Colonic mucosa (tissue), 4 donors: Measurements from ENCODE around the gene KCNS1. TPM values are rescaled to one million over a fixed set of nuclear protein-coding genes. Genes with fewer than 3 reads are reported as not detected.

Source experiments
- DNase-seq: peaks from one replicate; pipeline ENCODE4 v3.0.0-alpha.2; 2020
- H3K27ac ChIP-seq: fragments of 200-600 bp; one replicate; pipeline ENCODE4 v1.8.0; 2021
- H3K27me3 ChIP-seq: fragments of 200-600 bp; one replicate; pipeline ENCODE4 v1.8.0; 2021
- H3K36me3 ChIP-seq: fragments of 200-600 bp; one replicate; pipeline ENCODE4 v1.8.0; 2021
- H3K4me1 ChIP-seq: fragments of 200-600 bp; one replicate; pipeline ENCODE4 v1.8.0; 2021; ENCODE audit warnings: mild to moderate bottlenecking
- H3K4me3 ChIP-seq: fragments of 200-600 bp; one replicate; pipeline ENCODE4 v1.8.0; 2021
- H3K9ac ChIP-seq, 2 donors: one replicate each; pipeline ENCODE4 v1.7.0; 2013; ENCODE audit warnings: control low read depth in 2 of 2, low read depth in 2 of 2, low read length in 2 of 2
- H3K9me3 ChIP-seq: fragments of 200-600 bp; one replicate; pipeline ENCODE4 v1.8.0; 2021
- CTCF ChIP-seq: fragments of 200-600 bp; IDR thresholded peaks from one replicate; pipeline ENCODE4 v1.8.0; 2022; ENCODE audit warnings: antibody characterized with exemption, mild to moderate bottlenecking
- intact Hi-C: fragments of 100-400 bp; cut with DNase I; formaldehyde crosslinking; loops from one replicate; pipeline ENCODE4 v1.14.1; 2022
- total RNA-seq, 2 donors: library from RNA; stranded (reverse); fragmentation: NEBNext Ultra II Directional in 1 of 2; extraction: Animal tissue kit (Norgen Biotek cat#: 25700) in 1 of 2; gene quantifications; one replicate each; pipeline ENCODE4 v1.2.1, GENCODE V29; 2021
- donor health status: healthy.
- donor health status: DM: no; HTN: no; CAD: no.
- donor health status: DM: no; HTN: no; CAD: no.

Gene KCNS1
- total RNA-seq, 2 donors from 2014 or later, result 0.17 TPM; not detected in 1

- Histone ChIP-seq H3K4me3 (no peak overlapping the region), H3K27ac (no peak overlapping the region), H3K9me3 (no peaks in the 10 kb centered on the region), H3K9ac (no peak overlapping the region), H3K36me3 (no peaks in the 10 kb centered on the region), H3K27me3 (no peaks in the 10 kb centered on the region), H3K4me1 (no peaks in the 10 kb centered on the region)
- intact Hi-C loops, result loop anchor here (5.0 to 10.0 kb wide), 2 partner anchors 48 to 245 kb away; no protein-coding TSS in a partner anchor
- no peak for TF ChIP-seq CTCF
- DNase-seq, result no peak
Measured at GRCh38 chr20:45049438-45049837, 51.5 kb downstream of the KCNS1 start.

GRCh38 chr20:45047581-45048119, 53.3 kb downstream of the KCNS1 start:
- no peak for DNase-seq
- intact Hi-C loops, result loop anchor here (5.0 to 10.0 kb wide), 2 partner anchors 50 to 247 kb away; no protein-coding TSS in a partner anchor

GRCh38 chr20:45044601-45045000, 56.3 kb downstream of the KCNS1 start:
- no peak for TF ChIP-seq CTCF
- Histone ChIP-seq H3K4me1 (no peaks in the 10 kb centered on the region), H3K27me3 (no peaks in the 10 kb centered on the region), H3K9ac (no peak overlapping the region), H3K36me3 (no peaks in the 10 kb centered on the region), H3K9me3 (no peaks in the 10 kb centered on the region), H3K4me3 (no peak overlapping the region), H3K27ac (no peak overlapping the region)
- no peak for DNase-seq
- intact Hi-C loops, result loop anchor here (10.0 kb wide), 1 partner anchor 250 kb away; no protein-coding TSS in a partner anchor

More at GRCh38 chr20:45047581-45048119, 53.3 kb downstream of the KCNS1 start:
- Histone ChIP-seq H3K9ac (no peak overlapping the region), H3K9me3 (no peaks in the 10 kb centered on the region), H3K27me3 (no peaks in the 10 kb centered on the region), H3K4me3 (no peak overlapping the region), H3K36me3 (no peaks in the 10 kb centered on the region), H3K4me1 (no peaks in the 10 kb centered on the region), H3K27ac (no peak overlapping the region)
- TF ChIP-seq CTCF, result no peak

DNA sequence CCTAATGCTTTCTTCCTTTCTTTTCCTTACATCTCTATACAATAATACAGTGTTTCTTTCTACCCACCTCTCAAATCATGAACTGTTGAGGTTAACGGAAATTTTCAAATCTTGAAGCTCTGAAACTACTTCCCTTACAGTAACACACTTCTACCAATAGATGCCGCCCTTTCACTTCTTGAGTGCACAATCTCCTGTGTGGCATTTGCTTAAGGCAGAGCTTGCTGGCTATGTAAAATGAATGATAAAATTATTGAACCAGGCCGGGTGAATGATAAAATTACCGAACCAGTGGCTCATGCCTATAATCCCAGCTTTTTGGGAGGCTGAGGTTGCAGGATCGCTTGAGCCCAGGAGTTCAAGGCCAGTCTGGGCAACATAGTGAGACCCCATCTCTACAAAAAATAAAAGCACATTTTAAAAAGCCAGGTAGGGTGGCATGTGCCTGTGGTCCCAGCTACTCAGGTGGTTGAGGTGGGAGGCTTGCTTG, 56.8 kb downstream of the KCNS1 start:
- Histone ChIP-seq H3K27ac (no peak overlapping the region), H3K27me3 (no peaks in the 10 kb centered on the region), H3K4me3 (no peak overlapping the region), H3K36me3 (no peaks in the 10 kb centered on the region), H3K9me3 (no peaks in the 10 kb centered on the region), H3K4me1 (no peaks in the 10 kb centered on the region), H3K9ac (no peak overlapping the region)
- peak; percentile 34 for DNase-seq
- intact Hi-C loops, result loop anchor here (10.0 kb wide), 1 partner anchor 251 kb away; no protein-coding TSS in a partner anchor
- peak; percentile 89 for TF ChIP-seq CTCF

GRCh38 chr20:45042978-45043377, 57.9 kb downstream of the KCNS1 start:
- no peaks in the 10 kb centered on the region for H3K9me3 ChIP-seq
- no peak for TF ChIP-seq CTCF
- H3K4me1 ChIP-seq, result no peaks in the 10 kb centered on the region
- DNase-seq, result no peak
- H3K27ac ChIP-seq, result no peak overlapping the region
- H3K4me3 ChIP-seq, result no peak overlapping the region
- intact Hi-C loops, result loop anchor here (10.0 kb wide), 1 partner anchor 252 kb away; no protein-coding TSS in a partner anchor
- H3K36me3 ChIP-seq, result no peaks in the 10 kb centered on the region
- H3K9ac ChIP-seq, result no peak overlapping the region
- no peaks in the 10 kb centered on the region for H3K27me3 ChIP-seq

Other genes starting within 250 kb of the KCNS1 start
- 100 to 1,000 TPM; 256 to 282 TPM for gene YWHAB, start 215.4 kb downstream of the KCNS1 start, total RNA-seq
- 10 to 100 TPM; 11.5 to 36.3 TPM for gene PABPC1L, start 191.1 kb downstream of the KCNS1 start, total RNA-seq
- 10 to 100 TPM; 16.5 to 29.9 TPM for gene TOMM34, start 140.7 kb downstream of the KCNS1 start, total RNA-seq
- 10 to 100 TPM; 28.9 to 29.9 TPM for gene STK4, start 134.6 kb downstream of the KCNS1 start, total RNA-seq
- gene WFDC5, start 14.0 kb upstream of the KCNS1 start, total RNA-seq, result not detected
- not detected for gene WFDC12, start 23.3 kb upstream of the KCNS1 start, total RNA-seq
- 100 to 1,000 TPM in 1 of 2 donors, 10 to 100 TPM in 1; 93.4 to 262 TPM for gene PI3, start 73.8 kb upstream of the KCNS1 start, total RNA-seq
- gene SEMG1, start 105.9 kb upstream of the KCNS1 start, total RNA-seq, result 1 to 10 TPM in 1 of 2 donors, under 1 TPM in 1; 0.42 to 1.0 TPM
- gene SEMG2, start 120.2 kb upstream of the KCNS1 start, total RNA-seq, result not detected
- gene SLPI, start 153.4 kb upstream of the KCNS1 start, total RNA-seq, result 100 to 1,000 TPM; 109 to 113 TPM
- under 1 TPM in 1 of 2 donors, not detected in 1; 0.74 TPM for gene RBPJL, start 205.7 kb upstream of the KCNS1 start, total RNA-seq
- gene MATN4, start 207.2 kb upstream of the KCNS1 start, total RNA-seq, result under 1 TPM in 1 of 2 donors, not detected in 1; 0.47 TPM
- 100 to 1,000 TPM in 1 of 2 donors, 10 to 100 TPM in 1; 70.9 to 146 TPM for gene SDC4, start 247.3 kb upstream of the KCNS1 start, total RNA-seq